Activated T-cell treated with anti-CD3 and anti-CD28 coated beads for 48 hours (primary cell): ENCODE results near the gene NKD1.
A peak's percentile ranks its signal among the peaks of the same experiment; 100 is the strongest.

Source experiments
- DNase-seq: peaks from one replicate; pipeline ENCODE4 v3.0.0-alpha.2; 2020; ENCODE audit warnings: low read depth

NKD1 gene

DNA sequence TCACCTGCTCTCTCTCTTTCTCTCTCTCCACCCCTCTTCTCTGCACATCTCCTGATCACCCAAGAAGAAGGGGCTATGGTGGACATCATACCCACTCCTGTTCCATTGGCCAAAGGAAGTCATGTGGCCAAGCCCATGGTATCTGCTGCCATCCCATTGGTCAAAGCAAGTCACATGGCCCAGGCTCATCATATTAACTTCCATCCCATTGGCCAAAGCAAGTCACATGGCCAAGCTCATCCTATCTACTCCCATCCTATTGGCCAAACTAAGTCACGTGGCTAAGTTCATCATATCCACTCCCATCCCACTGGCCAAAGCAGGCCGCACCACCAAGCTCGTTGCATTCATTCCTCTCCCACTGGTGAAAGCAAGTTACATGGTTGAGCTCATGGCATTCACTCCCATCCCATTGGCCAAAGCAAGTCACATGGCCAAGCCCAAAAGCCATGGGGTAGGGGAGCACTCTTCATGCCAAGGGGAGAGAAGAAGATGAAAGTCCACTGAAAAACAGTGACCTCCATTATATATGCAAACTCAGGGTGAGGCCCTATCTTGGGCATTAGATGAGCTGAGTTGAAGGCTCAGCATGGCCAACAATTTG is 103.7 kb downstream of the NKD1 start:
- no peak for DNase-seq

DNA sequence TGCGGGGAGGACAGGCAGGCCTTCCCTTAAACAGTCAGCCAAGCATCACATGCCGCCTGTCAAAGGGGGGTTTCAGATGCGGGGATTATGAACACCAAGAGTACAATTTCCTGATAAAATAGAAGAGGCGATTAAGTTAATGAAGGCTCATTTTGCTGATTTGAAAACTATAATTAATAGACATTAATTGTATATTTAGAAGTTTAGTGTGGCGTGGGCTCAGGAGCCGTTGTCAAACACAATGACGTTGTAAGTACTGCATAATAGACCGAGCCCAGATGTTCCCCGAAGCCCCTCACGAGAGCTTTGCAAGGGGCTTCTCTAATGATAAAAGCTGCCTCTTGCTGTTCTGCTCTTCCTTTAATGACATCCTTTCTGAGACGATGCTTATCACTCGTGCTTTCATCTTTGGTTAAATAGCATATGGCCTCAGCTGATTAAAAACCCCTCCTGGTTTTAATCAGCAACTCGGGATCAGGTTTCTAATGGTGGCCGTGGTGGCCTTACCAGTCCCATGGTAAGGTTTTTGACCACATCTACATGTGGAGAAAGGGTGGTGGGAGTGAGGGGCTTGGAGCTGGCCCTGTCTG is 104.7 kb downstream of the NKD1 start:
- no peak for DNase-seq

DNA sequence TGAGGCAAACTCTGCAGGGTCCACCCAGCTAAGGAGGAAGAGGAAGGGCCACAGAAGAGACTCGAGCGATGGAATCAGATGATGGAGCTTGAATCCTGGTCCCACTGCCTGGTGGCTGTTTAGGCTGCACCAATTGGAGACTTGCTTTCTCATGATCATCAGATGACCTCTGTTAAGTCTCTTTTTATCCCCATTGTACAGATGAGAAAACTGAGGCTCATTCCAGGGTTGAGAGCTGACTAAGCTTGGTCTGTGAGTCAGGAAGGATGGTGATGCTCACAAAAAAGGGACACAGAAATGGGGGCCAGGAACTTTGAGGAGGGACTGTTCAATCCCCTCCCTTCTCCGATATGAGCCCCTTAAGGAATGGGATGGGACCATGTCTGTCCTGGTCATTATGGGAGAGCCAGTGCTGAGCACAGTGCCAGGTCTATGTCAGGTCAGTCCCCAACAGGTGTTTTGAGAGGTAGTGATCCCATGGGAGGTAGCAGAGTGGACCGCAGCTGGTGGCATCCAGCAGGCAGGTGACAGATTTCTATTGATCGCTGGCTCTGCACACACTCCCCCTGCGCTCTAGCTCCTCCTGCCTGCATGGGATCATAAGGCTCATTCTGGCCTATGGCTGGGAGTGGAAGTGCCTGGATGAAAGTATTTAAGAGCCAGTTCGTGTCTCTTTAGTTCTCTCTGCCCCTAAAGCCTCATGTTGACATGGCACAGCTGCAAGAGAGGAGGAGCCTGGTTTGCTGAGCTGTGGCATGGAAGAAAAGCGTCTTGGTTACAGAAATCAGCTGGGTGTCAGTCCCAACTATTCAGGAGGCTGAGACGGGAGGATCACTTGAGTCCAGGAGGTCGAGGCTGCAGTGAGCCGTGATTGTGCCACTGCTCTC is 105.7 kb downstream of the NKD1 start:
- no peak for DNase-seq

DNA sequence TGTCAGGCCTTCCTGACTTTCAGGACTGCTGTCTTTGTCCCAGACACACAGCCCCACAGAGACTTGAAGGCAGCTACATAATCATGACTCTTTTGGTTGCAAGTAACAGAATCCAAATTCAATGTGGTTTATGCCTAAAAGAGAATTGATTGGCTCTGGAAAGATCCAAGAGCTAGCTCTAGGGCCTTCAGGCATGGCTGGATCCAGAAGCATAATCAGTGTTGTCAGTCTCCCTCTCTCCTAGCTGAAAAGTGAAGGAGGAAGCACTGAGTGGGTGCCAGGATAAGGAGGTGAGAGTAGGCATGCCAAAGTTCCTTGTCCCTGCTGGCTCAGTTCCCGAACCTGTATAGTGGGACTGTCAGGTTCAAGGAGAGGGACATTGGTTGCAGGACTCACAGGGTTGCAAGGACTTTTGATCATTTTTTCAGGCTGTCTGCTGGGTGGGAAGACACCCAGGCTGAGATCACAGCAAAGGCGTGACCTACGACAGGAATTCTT is 107.4 kb downstream of the NKD1 start:
- no peak for DNase-seq

DNA sequence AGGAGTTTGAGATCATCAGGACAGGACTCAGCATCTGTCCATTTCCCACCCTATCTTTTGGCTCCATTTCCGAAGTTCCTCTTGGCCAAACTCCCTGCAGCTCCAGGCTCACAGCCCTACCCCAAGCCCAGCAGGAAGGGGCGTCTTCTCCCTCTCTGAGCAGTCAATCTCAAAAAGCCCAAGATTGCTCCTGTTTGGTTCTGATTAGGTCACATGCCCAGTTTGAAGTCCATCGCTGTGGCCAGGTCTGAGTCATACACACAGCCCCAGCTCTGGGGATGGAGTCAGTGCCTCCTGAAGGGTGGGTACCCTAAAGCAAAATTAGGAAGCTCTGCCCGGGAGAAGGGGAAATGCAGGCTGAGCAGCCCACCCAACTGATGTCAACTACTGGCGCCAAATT is 109.0 kb downstream of the NKD1 start:
- DNase-seq: no peak

DNA sequence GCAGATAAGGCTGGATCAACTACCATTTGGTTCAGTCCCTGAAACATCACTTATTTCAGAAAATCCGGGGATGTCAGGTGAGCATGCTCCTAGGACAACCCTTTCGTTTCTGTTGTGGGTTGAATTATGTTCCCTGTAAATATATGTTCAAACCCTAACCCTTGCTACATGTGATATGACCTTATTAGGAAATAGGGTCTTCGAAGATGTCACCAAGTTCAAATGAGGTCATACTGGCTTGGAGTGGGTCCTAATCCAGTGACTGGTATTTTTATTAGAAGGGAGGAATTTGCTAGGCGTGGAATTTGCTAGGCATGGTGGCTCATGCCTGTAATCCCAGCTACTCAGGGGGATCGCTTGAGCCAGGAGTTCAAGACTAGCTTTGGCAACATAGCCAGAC is 111.6 kb downstream of the NKD1 start:
- DNase-seq: no peak

DNA sequence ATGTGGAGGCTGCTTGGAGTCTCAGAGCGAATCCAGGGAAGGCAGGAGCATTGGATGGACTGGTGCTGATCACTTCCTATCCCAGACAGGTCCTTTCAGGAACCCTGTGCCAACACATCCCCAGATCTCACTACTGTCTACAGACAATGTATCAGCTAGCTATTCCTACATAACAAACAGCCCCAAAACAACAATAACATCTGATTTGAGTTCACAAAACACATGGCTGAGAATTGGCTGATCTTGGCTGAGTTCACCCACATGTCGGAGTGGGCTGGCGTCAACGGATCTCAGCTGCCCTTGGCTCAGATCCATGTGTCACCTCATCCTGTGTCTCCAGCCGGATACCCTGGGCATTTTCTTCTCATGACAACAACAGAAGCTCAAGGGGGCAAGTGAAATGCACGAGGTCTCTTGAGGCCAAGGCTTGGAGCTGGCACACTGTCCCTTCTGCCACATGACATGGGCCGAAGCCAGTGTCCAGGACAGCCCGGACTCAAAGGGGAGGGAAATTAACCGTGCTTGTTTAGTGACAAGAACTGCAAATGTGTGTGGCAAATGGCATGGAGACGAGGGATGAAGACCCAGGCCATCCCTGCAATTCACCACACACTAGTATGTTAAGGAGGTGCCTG is 114.2 kb downstream of the NKD1 start:
- DNase-seq: no peak

DNA sequence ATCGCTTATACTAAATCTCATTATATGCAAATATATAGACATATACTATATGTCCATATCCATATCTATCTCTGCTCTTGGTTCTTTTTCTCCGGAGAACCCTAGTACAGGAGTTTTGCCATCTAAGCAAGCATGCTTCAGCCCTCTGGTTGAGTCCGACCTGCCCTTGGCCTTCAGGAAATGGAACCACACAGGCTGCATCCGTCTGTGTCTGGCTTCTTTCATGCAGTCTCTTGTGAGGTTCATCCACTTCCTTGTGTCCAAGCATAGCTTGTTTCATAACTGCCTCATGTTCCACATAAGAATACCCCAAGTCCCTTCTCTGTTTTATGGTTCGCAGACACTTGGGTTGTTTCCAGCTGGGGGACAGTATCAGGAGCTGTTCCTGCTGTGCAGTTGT is 116.1 kb downstream of the NKD1 start:
- DNase-seq: no peak

DNA sequence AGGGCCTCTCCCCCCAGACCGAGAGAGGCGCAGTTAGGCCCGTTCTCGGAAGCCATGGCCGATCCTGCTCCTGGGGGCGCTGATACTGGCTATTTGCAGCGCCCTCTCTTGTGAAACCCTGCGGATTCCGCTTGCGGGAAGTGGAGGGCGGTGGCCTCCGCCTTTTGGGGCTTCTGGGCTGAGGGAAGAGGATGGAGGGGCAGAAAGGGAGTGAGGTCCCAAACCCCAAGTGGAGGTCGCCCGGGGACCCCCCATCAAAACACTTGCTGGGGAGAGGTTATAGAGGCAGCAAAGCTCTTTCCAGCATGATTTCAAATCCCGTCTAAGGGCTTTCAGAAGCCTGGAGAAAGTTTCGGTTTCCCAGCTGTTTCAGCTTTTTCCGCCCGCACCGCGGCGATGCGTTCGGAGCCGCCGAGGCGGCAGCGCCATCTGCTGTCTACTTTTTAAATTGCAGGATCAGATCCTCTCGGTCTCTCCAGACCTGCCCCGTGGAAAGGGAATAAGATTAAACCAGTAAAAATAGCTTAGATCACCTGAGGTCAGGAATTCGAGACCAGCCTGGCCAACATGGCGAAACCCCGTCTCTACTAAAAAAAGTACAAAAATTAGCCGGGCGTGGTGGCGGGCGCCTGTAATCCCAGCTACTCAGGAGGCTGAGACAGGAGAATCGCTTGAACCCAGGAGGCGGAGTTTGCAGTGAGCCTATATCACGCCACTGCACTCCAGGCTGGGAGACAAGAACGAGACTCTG is 117.1 kb downstream of the NKD1 start:
- DNase-seq: peak; percentile 75

DNA sequence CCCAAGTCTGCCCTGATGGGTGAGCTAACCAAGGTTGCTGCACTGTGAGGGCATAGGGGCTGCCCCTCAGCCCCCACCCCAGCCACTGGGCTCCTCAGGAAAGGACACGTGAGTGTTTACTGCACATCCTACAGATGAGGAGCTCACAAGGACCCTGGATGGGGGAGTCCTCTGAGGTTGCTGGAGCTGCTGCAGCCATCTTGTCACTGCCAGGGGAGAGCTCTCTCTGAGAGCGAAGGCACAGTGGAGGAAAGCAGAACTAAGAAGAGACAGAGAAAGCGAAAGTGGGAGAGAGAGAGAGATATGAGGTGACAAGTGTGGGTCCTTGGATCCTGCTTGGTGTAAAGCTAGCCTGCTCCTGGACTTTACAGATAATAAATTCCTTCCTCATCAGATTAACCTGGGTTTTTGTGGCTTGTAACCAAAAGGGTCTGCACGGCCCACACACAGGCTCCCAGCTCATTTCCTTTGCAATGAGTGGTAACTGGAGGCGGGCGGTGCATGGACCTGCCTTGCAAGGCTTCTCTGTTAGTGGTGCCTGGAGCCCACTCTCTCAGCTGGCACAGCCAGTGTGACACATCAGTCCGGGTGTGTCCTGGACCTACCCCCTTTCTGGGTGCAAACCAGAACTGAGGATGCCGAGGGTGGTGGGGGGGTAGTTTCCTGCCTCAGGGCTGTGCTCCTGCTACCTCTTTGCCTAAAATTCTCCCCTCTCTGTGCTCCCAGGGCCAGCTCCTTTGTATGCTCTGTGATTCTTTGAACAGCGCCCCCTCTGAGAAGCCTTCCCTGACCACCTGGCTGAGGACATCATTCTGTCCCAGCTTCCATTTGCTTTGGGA is 118.7 kb downstream of the NKD1 start:
- DNase-seq: no peak

DNA sequence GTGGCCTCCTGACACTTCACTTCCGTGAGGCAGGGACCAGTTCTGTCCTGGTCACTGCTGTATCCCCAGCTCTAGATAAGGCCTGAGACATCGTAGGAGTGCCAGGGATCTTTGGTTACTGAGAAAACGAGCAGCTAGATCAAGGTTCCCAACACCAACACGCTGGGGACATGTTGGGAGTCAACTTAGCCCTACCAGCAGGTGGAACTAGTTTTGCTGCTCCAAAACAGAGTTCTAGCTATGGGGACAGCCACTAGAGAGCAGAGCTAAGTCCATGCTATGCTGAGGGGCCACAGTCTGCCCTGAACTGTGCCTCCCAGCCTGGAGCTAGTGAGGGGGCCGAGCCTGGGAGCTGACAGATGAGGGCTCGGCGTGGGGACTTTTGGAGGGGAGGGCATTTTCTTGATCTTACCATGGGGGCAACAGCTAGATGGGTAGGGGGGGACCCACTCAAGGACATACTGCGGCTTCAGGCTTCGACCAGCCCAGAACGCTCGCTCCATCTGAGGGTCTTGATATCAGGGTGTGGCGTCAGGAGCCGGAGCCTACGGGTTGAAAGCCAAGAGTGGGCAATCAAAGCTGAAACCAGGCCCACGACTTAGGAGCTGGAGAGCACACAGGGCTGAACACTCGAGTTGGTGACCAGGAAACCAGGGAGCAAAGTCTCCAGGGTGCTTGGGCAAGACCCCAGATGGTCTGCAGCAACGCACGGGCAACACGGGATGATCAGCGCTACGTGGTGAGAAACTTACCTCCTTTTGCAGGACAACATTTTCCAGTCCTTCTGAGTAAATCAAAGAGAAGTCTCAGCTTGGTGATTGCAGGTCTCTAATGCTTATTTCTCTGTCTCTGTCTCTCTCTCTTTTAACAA is 119.5 kb downstream of the NKD1 start:
- DNase-seq: no peak

DNA sequence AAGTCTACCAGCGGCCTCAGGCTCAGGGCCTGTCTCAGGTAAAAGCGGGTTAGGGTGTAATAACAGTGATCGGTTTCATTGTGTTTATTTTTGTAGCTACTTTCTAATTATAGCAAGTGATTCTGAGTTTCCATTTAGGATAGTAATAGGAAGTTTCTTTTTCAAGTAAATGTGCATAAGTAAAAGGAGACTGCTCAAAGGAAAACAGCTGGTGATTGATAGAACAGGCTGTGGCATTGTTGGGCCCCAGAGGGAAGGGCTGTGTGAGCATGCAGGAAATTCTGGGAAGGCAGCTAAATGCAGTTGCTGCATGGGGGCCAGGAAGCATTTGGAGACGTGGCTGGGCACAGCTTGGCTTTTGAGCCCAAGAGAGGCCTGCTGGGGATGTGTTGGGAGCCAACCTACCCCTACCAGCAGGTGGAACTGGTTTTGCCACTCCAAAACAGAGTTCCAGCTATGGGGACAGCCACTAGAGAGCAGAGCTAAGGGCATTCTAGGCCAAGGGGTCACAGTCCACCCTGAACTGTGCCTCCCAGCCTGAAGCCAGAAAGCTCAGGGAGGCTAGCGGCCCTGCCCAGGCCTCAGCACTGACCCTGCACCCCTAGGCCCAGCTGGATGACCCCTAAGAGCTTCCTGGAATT is 120.3 kb downstream of the NKD1 start:
- DNase-seq: no peak

DNA sequence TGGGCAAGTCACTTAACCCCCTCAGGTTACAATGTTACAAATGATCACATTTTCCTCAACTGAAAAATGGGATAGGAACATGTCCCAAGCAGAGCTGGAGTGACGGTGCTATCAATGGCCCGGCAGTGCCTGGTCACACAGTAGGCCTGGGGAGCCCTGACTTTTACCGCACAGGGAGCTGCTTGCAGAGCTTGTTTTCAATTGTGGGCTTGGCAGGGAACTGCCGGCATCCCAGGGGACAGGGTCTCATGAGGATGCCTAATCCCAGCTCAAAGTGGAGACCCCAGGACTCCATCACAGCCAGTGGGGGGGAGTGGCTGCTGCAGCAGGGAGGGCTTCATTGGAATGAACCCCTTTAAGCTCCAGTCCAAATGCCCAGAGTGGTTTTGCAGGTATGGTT is 121.5 kb downstream of the NKD1 start:
- no peak for DNase-seq

DNA sequence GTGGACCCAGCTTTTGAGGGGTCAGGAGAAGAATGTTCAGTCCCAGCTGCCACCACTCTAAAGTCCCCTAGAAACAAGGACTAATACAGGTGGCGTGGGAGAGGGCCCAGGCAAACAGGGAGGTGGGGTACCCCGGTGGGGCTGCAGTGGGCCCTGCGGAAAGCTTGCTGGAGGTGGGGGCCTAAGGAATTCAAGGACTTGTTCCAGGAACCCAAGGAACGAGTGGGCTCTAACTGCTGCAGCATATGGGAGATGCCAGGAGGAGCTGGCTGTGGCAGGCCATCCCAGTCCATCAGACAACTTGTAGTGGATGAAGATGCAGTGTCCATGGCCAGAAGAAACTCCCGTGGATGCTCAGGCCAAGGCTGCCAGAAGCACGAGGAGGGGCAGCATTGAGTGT is 122.3 kb downstream of the NKD1 start:
- no peak for DNase-seq

DNA sequence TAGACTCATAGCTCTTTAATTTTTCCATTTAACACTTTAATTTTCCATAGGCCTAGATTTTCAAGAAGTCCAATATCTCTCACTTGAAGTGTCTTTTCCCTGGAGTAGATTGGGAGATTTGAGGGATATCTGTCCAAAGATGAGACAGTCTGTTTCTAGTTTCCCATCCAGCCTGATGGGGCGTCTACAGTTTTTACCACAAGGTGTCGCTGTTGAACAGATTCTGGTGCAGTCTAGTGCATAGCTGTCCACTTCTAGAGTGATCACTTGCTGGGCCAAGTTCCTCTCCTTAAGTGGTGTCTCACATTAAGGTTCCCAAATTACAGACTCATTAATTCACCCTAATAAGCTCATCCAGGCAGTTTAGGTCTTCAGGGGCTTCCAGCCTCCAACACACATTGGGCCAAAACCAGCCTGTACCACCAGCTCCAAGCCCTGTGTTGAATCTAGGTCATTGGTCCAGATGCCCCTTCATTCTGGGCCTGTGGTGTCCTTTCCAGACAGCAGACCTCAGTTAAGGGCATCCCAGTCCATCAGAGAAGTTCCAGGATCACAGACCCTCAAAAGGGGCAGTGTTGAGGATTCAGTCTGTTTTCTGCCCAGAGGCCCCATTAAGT is 123.6 kb downstream of the NKD1 start:
- no peak for DNase-seq

DNA sequence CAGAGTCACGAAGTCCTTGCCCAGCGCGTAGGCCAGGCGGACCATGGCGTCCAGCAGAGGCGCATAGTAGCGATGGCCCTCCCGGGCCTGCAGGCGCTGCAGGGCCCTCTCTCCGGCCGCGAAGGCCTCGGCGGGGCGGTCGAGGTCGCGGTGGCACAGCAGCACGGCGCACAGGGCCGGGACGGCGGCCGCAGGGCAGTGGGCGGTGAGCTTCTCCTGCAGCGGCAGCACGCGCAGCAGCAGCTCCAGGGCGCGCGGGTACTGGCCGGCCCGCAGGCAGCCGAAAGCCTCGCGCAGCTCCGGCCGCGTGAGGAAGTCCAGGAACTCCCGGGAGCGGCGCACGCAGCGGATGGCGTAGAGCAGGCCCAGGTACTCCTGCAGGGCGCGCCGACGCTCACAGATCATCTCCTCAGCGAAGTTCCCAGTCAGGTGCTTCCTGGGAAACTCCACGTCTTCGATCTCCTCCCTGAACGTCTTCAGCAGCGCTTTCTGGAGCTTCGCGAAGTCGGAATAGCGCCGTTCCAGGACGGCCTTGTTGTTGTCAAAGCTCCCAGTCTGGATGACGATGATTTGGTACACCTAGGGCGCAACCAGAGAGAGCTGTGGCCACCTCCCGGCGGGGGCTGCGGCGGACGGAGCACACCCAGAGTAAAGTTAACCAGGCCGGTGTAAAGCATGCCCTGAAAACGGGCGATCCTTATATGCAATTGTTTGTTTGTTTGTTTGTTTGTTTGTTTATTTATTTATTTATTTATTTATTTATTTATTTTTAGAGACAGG is 125.5 kb downstream of the NKD1 start:
- DNase-seq: no peak

DNA sequence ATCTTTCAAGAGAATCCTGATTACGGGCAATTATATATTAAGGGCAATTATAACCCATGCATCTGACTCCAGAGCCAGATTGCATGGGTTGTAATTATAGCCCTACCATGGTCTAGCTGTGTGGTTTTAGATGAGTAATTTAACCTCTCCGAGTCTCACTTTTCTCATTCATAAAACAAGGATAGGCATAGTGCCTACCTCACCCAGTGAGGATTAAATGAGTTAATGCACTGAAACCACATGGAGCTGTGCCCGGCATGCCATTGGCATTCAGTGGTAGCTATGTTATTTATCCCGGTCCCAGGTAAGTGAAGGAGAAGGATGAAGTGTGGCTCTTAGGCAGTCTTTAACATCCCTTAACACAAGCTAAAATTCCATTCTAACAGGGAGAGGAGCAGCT is 126.6 kb downstream of the NKD1 start:
- DNase-seq: no peak
